ENCODE data around the gene EXOSC3. TPM values are rescaled to one million over a fixed set of nuclear protein-coding genes. Genes with fewer than 3 reads are reported as not detected.

EXOSC3 gene
- total RNA-seq, 2 experiments from 2014 or later: 111 to 126 TPM

- CTCF ChIA-PET: interaction anchor here (1.0 kb wide), 1 partner anchor 16 kb away, joined by 3 read pairs; the partner anchor contains the start of gene EXOSC3
- Mint-ChIP-seq H3K4me1 (ENCODE audit: low read depth) (peaks cover 40% of the 10 kb centered on the region), H3K9me3 (no peaks in the 10 kb centered on the region)
Measured at GRCh38 chr9:37801287-37801850, 16.5 kb upstream of the EXOSC3 start.

GRCh38 chr9:37800631-37801286 is 15.9 kb upstream of the EXOSC3 start, which contains the start of gene DCAF10:
Gene DCAF10 (plus strand): TSS chr9:37800797. CDS start chr9:37800867, 70 bp downstream.
- Mint-ChIP-seq H3K9me3 (no peaks in the 10 kb centered on the region), H3K27me3 (no peaks in the 10 kb centered on the region), H3K36me3 (ENCODE audit: low read depth) (peaks cover 9% of the 10 kb centered on the region), H3K4me1 (ENCODE audit: low read depth) (peaks cover 36% of the 10 kb centered on the region), H3K4me3 (peak within 1 kb of the TSS; percentile 93), H3K27ac (peak within 1 kb of the TSS; percentile 89)
- TF ChIP-seq CTCF (IDR thresholded peaks at IDR 0.05): no peak
- ATAC-seq: peak; percentile 89
- intact Hi-C loops (cut with micrococcal nuclease): no loop called here
- ChIA-PET POLR2A (interaction anchor here (0.6 to 3.0 kb wide), 10 partner anchors 10 to 775 kb away, joined by 3 to 29 read pairs (median 3); partner anchors contain the start of gene EXOSC3), CTCF (interaction anchor here (0.6 to 1.0 kb wide), 2 partner anchors 10 to 15 kb away, joined by 3 read pairs; partner anchors contain the start of gene EXOSC3)
- peak; percentile 88 for DNase-seq

More at GRCh38 chr9:37801287-37801850, 16.5 kb upstream of the EXOSC3 start:
- peak; percentile 40 for ATAC-seq
- intact Hi-C loops (cut with micrococcal nuclease): no loop called here
- Mint-ChIP-seq H3K27me3 (no peaks in the 10 kb centered on the region), H3K36me3 (ENCODE audit: low read depth) (peaks cover 9% of the 10 kb centered on the region), H3K27ac (peak overlapping the region; percentile 71), H3K4me3 (peak overlapping the region; percentile 93)
- peak; percentile 48 for DNase-seq
- no peak for TF ChIP-seq CTCF (IDR thresholded peaks at IDR 0.05)
- POLR2A ChIA-PET: interaction anchor here (0.6 to 3.0 kb wide), 7 partner anchors 11 to 287 kb away, joined by 3 to 29 read pairs (median 3); partner anchors contain the start of gene EXOSC3

- H3K9me3 Mint-ChIP-seq: no peaks in the 10 kb centered on the region
- no peaks in the 10 kb centered on the region for H3K27me3 Mint-ChIP-seq
- H3K36me3 Mint-ChIP-seq (ENCODE audit: low read depth): peaks cover 4% of the 10 kb centered on the region
- TF ChIP-seq CTCF (IDR thresholded peaks at IDR 0.05): no peak
- POLR2A ChIA-PET: no interaction called here
- no peak overlapping the region for H3K27ac Mint-ChIP-seq
- CTCF ChIA-PET: no interaction called here
- ATAC-seq (no peak), DNase-seq (no peak)
- intact Hi-C loops (cut with micrococcal nuclease): loop anchor here (5.0 kb wide), 1 partner anchor 51 kb away; no protein-coding TSS in a partner anchor
- peak overlapping the region; percentile 1 for H3K4me3 Mint-ChIP-seq
- H3K4me1 Mint-ChIP-seq (ENCODE audit: low read depth): peaks cover 30% of the 10 kb centered on the region
Measured at GRCh38 chr9:37798677-37799076, 13.8 kb upstream of the EXOSC3 start.

GRCh38 chr9:37796232-37796631 is 11.4 kb upstream of the EXOSC3 start:
- intact Hi-C loops (cut with micrococcal nuclease): loop anchor here (5.0 kb wide), 1 partner anchor 49 kb away; no protein-coding TSS in a partner anchor
- ATAC-seq (no peak), DNase-seq (no peak)
- peaks cover 1% of the 10 kb centered on the region for H3K9me3 Mint-ChIP-seq
- H3K36me3 Mint-ChIP-seq (ENCODE audit: low read depth): peaks cover 4% of the 10 kb centered on the region
- ChIA-PET CTCF (no interaction called here), POLR2A (no interaction called here)
- H3K27ac Mint-ChIP-seq: no peak overlapping the region
- no peak for TF ChIP-seq CTCF (IDR thresholded peaks at IDR 0.05)
- no peaks in the 10 kb centered on the region for H3K27me3 Mint-ChIP-seq
- H3K4me3 Mint-ChIP-seq: no peak overlapping the region
- H3K4me1 Mint-ChIP-seq (ENCODE audit: low read depth): peaks cover 17% of the 10 kb centered on the region

GRCh38 chr9:37792122-37792521 is 7.3 kb upstream of the EXOSC3 start:
- ChIA-PET POLR2A (no interaction called here), CTCF (no interaction called here)
- peaks cover 6% of the 10 kb centered on the region for H3K36me3 Mint-ChIP-seq (ENCODE audit: low read depth)
- peaks cover 2% of the 10 kb centered on the region for H3K27me3 Mint-ChIP-seq
- H3K9me3 Mint-ChIP-seq: peaks cover 4% of the 10 kb centered on the region
- intact Hi-C loops (cut with micrococcal nuclease): no loop called here
- no peak for DNase-seq
- no peak for ATAC-seq
- H3K27ac Mint-ChIP-seq: no peak overlapping the region
- no peak for TF ChIP-seq CTCF (IDR thresholded peaks at IDR 0.05)
- H3K4me1 Mint-ChIP-seq (ENCODE audit: low read depth): peaks cover 5% of the 10 kb centered on the region
- no peak overlapping the region for H3K4me3 Mint-ChIP-seq

Measured in activated CD8-positive, alpha-beta T cell treated with anti-CD3 and anti-CD28 coated beads for 36 hours (primary cell).